GM18861 (cell line): Measurements from ENCODE around the gene CPEB4.

Source experiments
- ATAC-seq: cut with Tn5 transposase; IDR thresholded peaks from one replicate; pipeline ENCODE4 v1.9.1; 2021; ENCODE audit not compliant: unreplicated experiment

The CPEB4 gene

DNA sequence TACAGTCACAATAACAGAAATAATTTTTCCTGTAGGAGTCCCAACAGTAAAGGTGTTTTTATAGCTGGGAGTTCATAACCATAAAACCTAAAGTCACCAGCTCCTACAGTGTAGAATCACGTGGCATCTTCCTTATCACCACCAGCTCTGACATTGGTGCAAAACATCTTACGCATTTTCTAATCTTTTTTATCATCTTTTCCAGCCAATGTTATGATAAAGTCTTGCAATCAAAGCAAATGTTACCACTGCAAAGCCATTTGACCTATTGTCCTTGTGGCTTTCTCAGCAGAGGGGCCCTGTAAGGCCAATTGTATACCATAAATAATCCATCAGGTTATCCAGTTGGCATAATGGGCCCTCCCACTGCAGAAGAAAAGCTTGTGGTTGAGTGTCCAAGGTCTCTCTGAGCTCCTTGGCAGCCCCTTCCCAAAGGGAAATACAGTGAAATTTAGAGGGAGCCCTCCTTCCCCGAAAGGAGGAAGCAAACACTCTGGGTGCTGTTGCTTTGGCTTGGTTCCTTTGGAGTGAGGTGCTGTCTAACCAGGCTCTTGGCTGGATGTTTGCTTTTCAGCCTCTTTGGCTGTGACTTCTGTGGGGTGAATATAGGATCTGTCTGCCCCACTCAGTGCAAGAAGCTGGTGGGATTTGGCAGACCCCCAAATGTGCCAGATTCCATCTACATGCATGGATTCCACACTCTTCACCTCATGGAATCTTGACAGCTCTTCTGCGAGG is 29.3 kb upstream of the CPEB4 start:
- no peak for ATAC-seq

- no peak for ATAC-seq
Observed at GRCh38 chr5:173859408-173860159, 28.6 kb upstream of the CPEB4 start.

DNA sequence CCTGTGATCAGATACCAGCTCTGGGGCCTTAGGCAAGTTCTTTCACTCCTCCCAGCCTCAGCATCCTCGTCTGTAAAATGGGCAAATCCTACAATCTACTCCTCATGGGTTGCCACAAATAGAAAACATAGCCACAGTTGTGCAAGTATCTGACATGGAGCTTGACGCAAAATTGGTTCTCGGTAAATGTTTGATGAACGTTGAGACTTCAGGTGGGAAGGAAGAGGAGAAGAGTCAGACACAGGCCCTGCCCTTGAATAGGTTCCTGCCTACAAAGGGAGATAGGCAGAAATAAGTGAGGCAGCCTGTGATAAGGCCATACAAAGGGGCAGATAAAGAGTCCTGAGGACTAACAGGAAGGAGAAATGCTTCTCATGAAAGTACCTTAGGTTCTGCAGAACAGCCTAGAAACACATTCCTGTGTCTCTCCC is 26.1 kb upstream of the CPEB4 start:
- ATAC-seq: no peak

DNA sequence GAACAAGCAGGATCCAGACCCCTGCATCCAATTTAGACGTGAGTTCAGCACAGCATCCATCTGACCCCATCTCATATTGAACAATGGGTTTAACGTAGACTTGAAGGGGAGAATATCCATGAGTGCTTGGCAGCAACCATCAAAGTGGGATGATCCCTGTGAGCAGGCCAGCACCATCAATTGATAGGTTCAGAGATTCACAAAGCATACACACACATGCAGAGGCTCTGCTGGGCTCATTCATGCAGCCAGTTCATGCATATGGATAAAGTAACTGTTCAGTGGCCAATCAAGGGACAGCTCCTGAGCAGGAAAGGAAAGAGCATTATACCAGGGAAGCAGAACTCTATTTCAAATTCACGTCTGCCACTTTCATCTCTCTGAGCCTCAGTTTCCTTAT is 24.8 kb upstream of the CPEB4 start:
- ATAC-seq: no peak

- ATAC-seq: no peak
Observed at GRCh38 chr5:173864126-173865050, 23.8 kb upstream of the CPEB4 start.

DNA sequence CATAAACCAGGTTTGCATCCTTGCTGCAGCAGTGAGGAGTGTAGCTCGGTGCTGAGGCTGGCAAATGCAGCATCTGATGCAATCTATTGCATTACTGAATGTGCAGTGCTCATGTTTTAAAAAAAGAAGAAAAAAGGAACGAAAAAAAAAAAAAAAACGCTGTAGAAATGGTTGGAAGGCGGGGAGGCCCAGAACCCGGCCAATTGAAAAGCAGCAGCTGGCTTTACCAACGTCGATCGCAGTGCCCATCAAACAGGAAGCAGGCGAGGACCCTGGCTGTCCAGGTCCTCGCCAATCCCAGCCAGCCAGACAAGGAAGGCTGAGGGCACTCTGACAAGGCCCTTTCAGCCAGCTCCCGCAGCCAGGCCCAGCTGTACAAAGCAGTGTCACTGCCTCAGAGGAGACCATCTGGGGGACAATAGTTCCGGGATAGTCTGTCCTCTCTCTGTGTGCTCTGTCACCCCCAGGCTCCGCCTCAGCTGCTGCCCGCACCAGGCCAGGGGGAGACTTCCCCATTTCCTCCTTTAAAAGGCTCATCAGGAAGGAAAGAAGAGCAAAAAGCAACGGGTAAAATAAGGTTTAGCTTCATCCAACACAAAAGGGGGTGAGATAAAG is 21.8 kb upstream of the CPEB4 start:
- ATAC-seq: no peak

GRCh38 chr5:173866858-173867679 is 21.1 kb upstream of the CPEB4 start:
- ATAC-seq: no peak

DNA sequence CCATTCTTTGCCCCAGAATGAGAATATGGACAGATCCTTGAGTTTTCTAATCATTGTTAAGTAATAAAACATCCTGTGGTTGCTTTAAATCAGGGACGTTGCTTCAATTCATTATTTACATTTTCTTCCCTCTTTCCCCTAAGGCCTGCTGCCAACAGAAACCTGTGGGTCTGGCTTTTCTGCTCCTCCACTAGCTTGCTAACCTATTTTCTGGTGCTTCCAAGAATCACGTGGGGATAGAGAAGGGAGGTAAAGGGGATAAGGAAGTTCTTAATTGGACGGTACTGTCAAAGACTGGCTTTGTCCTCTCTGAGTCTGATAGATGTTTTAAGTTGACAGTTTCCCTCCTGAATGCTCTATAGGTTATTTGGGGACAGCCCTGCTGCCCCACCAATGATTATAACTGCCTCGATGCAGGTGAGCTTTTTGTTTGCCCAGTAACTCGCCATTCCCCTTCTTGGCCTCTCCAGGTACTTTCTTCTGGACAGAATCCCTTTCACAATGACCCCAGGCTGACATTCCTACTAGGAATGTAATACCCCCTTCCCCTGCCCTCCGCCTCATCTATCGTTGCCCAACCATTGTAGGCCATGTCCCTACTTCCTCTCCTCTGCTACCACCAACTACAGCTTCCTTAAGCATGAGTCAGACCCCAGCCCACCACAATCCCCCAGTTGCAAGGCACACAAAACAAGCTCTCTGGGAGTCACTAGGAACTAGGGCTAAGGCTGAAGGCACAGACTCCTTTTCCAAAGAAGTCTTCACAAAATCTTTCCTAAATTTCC is 19.9 kb upstream of the CPEB4 start:
- no peak for ATAC-seq

- ATAC-seq: no peak
Observed at GRCh38 chr5:173869316-173869715, 18.8 kb upstream of the CPEB4 start.

GRCh38 chr5:173872957-173873305 is 15.2 kb upstream of the CPEB4 start:
- no peak for ATAC-seq

GRCh38 chr5:173873306-173873922 is 14.7 kb upstream of the CPEB4 start:
- ATAC-seq: no peak

GRCh38 chr5:173875189-173875588 is 13.0 kb upstream of the CPEB4 start:
- no peak for ATAC-seq

DNA sequence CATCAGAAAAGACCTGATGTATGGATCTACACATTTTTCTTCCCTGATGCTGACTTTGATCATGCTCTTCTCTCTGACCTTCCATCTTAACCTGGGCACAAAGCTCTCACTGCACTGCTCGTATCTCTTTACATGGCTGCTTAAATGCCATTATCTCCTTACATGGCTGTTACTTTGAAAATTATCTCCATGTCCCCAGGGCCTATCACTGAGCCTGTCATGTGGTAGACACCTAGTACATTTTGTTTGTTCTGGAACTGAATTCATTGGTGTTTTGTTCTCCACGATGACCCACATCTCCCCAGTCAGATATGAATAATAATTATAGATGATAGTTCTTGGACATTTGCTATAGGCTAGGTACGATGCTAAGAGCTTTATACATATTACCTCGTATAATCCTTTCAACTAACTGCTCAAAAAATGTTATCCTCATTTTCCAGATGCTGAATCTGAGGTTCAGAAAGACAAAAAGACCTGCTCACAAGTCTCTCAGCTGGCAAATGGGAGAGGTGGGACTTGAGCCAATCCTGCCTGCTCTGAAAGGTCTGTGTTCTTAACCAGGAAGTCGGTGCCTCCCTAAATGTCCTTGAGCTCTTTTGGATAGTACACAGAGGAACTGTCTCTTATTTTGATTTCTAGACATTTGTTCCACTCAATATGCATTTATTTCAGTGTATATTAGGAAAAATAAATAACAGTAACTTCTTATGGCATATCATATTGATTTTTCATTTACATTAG is 9.8 kb upstream of the CPEB4 start:
- no peak for ATAC-seq

DNA sequence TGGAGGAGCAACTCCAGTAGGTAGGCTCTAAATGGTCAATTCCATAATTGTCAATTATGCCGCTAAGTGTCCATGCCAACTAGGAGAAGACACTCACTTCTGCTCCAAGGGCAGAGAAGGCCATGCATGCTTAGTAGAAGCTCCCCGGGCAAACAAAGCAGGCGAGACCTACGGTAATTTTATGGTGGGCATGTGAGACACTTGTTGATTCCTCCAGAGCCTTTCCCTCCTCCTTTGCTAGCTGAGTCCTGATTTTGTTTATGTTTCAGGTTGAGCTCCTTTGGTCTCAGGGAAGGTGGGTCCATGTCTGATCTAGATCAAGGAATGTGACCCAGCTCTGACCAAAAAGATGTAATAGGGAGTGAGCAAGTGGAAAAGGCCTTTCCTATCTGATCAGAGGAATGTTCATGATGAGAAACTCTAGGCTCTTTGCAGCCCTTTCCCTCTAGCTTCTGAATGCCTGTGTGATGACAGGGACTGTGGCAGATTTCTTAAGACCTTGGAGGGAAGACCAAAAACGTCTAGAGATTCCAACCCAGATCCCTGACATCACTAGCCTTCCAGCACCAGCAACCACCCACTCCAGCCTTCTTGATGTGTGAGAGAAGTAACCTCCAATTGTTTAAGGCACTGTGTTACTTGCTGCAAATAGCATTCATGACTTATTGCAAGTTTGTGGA is 7.7 kb upstream of the CPEB4 start:
- ATAC-seq: no peak

DNA sequence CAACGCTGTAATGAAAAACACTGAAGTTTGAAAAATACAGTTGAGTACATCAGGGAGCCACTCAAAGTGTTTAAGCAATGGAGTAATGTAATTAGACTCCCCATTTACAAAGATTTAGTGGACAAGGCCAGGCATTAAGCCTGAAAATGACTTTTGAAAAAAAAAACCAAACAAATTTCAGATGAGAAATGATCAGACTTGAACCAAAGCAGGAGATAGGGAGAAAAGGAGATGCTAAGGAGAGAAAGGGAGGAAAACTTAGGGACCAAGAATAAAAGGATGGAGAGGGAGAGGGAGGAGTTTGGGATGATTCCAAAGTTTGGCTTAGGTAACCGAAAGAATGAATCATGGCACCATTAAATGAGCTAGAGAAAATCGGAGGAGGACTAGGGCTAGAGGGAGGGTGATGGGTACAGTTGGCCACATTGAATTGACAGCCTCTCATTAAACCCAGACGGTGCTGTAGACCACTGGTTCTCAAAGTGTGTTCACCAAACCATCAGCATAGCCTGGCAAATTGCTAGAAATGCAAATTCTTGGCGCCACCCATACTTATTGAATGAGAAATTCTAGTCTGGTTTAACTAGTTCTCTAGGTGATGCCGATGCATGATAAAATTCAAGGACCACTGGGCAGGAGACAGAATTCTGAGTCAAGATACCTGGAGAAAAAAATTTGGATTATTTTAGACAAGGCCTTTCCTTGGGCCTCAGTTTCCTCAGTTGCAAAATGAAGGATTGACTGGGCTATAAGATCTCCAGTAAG is 6.2 kb upstream of the CPEB4 start:
- no peak for ATAC-seq

GRCh38 chr5:173882632-173883031 is 5.5 kb upstream of the CPEB4 start:
- ATAC-seq: no peak

DNA sequence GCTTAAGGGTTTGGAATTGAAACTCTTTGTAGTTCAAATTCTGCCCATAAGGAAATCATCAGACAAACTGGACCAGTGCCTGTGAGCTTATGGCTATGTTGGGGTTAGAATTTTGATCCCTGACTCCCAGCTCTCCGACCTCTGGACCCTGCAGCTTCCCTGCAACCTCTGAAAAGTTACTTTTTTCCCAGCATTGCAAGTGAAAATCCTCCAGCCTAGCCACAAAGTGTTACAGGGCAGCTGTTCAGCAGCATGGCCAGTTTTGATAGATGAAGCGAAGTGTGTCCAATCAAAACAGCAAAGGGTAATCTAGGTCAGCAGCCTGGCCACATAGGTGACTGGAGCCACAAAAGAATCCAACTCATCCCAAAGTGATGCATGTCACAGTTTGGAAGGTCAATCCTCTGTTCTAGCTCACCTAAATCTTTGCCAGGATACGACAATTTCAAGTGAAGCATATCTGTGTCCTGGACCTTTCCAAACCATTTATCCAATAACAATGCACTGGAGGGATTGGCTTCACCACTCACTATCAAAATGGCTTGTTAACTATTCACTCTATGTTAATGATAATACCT is 4.7 kb upstream of the CPEB4 start:
- no peak for ATAC-seq
